Osteoblast (primary cell): ENCODE data around the gene DUS1L. TPM values are rescaled to one million over a fixed set of nuclear protein-coding genes. Genes with fewer than 3 reads are reported as not detected.

Source experiments
- DNase-seq: peaks from one replicate; pipeline ENCODE4 v3.0.0; 2011; ENCODE audit warnings: low spot score, mixed read lengths; ENCODE audit not compliant: insufficient read length; ENCODE audit errors: missing footprints
- H2AFZ ChIP-seq: 2 replicates; pipeline ENCODE4 v1.6.0; 2011; ENCODE audit warnings: mild to moderate bottlenecking, low read length
- H3K27ac ChIP-seq: 2 replicates; pipeline ENCODE4 v1.5.1; 2011; ENCODE audit warnings: mild to moderate bottlenecking, low read depth, low read length, moderate library complexity
- H3K27me3 ChIP-seq: 2 replicates; pipeline ENCODE4 v1.6.0; 2012; ENCODE audit warnings: mild to moderate bottlenecking, control low read depth, inconsistent platforms, low read length, moderate library complexity; ENCODE audit not compliant: insufficient read depth
- H3K36me3 ChIP-seq: 2 replicates; pipeline ENCODE4 v1.5.1; 2011; ENCODE audit warnings: mild to moderate bottlenecking, low read length, control low read depth, moderate library complexity; ENCODE audit not compliant: insufficient read depth
- H3K4me1 ChIP-seq: 2 replicates; pipeline ENCODE4 v1.5.1; 2011; ENCODE audit warnings: mild to moderate bottlenecking, low read length, control low read depth, moderate library complexity; ENCODE audit not compliant: insufficient read depth
- H3K4me2 ChIP-seq: 2 replicates; pipeline ENCODE4 v1.6.0; 2011; ENCODE audit warnings: mild to moderate bottlenecking, low read length; ENCODE audit not compliant: insufficient read depth
- H3K4me3 ChIP-seq: fragments of 200-600 bp; sonication (generic); 3 replicates; pipeline ENCODE4 v1.5.1; 2012; ENCODE audit warnings: mild to moderate bottlenecking, low read length, inconsistent platforms; ENCODE audit not compliant: insufficient read depth
- H3K79me2 ChIP-seq: 2 replicates; pipeline ENCODE4 v1.6.0; 2012; ENCODE audit warnings: mild to moderate bottlenecking, low read length, control low read depth, inconsistent platforms; ENCODE audit not compliant: insufficient read depth
- H3K9me3 ChIP-seq: 2 replicates; pipeline ENCODE4 v1.5.1; 2011; ENCODE audit warnings: low read depth, low read length, control low read depth
- H4K20me1 ChIP-seq: 2 replicates; pipeline ENCODE4 v1.6.0; 2012; ENCODE audit warnings: mild to moderate bottlenecking, low read length, control low read depth; ENCODE audit not compliant: insufficient read depth
- total RNA-seq: library from RNA; depleted of rRNA; stranded (reverse); fragments of >200 nt; gene quantifications from 2 replicates; pipeline ENCODE4 v1.2.3, GENCODE V29; 2012
- TF ChIP-seq, protein P1 (sequence below): IDR thresholded peaks from 2 replicates; pipeline ENCODE4 v1.5.1; 2011; ENCODE audit warnings: mild to moderate bottlenecking, low read depth, low read length, moderate library complexity; ENCODE audit errors: extremely low read depth

Gene DUS1L
- total RNA-seq, 1 donor = 43.8 TPM

DNA sequence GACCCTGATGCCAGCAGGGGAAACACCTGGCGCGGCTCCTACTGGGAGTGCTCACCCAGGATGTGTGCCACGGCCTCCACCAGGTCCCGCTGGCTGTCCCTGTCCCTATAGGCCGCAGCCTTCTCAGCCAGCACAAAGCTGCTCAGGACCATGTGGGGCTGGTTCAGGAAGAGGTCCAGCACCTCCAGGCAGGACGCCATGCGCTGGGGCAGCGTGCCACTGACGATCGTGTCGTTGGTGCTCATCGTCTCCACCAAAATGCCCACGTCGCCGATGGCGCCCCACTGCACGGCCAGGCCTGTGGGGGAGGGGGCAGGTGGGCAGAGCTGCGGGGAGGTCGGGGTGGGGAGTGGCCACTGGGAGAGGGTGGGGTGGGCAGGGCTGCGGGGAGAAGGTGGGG lies 15.9 kb upstream of the DUS1L start:
- H2AFZ ChIP-seq = no peak overlapping the region
- H4K20me1 ChIP-seq = no peaks in the 10 kb centered on the region
- no peak overlapping the region for H3K27ac ChIP-seq
- no peak overlapping the region for H3K4me2 ChIP-seq
- H3K36me3 ChIP-seq = peaks cover 42% of the 10 kb centered on the region
- H3K9me3 ChIP-seq = no peaks in the 10 kb centered on the region
- TF ChIP-seq, protein P1, sequence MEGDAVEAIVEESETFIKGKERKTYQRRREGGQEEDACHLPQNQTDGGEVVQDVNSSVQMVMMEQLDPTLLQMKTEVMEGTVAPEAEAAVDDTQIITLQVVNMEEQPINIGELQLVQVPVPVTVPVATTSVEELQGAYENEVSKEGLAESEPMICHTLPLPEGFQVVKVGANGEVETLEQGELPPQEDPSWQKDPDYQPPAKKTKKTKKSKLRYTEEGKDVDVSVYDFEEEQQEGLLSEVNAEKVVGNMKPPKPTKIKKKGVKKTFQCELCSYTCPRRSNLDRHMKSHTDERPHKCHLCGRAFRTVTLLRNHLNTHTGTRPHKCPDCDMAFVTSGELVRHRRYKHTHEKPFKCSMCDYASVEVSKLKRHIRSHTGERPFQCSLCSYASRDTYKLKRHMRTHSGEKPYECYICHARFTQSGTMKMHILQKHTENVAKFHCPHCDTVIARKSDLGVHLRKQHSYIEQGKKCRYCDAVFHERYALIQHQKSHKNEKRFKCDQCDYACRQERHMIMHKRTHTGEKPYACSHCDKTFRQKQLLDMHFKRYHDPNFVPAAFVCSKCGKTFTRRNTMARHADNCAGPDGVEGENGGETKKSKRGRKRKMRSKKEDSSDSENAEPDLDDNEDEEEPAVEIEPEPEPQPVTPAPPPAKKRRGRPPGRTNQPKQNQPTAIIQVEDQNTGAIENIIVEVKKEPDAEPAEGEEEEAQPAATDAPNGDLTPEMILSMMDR = no peak
- H3K27me3 ChIP-seq = no peaks in the 10 kb centered on the region
- no peaks in the 10 kb centered on the region for H3K79me2 ChIP-seq
- DNase-seq = no peak
- no peak overlapping the region for H3K4me3 ChIP-seq
- H3K4me1 ChIP-seq = no peaks in the 10 kb centered on the region

DNA sequence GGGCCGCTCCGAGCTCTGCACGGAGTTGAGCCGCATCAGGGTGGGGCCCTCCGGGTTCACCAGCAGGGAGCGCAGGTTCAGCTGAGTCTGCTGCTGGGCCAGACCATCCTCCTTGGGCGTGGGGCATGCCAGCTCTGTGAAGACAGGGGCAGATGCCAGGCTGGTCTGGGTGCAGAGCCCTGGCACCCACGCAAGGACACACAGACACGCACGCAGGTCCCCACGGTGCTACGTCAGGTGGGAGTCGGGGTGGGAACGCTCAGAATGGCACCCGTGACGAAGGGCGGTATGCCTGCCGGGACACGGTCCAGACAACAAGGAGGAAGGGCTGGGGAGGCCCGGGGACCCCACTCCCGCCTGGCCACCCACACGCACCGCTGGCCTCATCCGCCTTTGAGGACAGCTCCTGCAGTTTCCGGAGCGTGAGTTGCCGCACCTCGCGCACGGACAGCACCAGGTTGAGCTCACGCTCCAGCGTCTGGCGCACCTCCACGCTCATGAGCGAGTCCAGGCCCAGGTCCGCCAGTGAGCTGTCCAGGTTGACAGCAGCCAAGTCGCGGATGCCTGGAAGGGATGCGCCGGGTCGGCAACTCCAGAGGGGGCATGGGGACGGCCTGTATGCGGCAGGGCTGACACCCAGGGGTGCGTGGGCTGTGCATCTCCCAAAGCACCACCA lies 15.3 kb upstream of the DUS1L start:
- Histone ChIP-seq H3K4me1 (no peaks in the 10 kb centered on the region), H4K20me1 (no peaks in the 10 kb centered on the region), H3K27me3 (no peaks in the 10 kb centered on the region), H2AFZ (no peak overlapping the region), H3K79me2 (no peaks in the 10 kb centered on the region), H3K9me3 (no peaks in the 10 kb centered on the region), H3K4me3 (no peak overlapping the region), H3K27ac (no peak overlapping the region), H3K4me2 (no peak overlapping the region), H3K36me3 (peaks cover 41% of the 10 kb centered on the region)
- no peak for DNase-seq
- TF ChIP-seq, protein P1 = no peak

DNA sequence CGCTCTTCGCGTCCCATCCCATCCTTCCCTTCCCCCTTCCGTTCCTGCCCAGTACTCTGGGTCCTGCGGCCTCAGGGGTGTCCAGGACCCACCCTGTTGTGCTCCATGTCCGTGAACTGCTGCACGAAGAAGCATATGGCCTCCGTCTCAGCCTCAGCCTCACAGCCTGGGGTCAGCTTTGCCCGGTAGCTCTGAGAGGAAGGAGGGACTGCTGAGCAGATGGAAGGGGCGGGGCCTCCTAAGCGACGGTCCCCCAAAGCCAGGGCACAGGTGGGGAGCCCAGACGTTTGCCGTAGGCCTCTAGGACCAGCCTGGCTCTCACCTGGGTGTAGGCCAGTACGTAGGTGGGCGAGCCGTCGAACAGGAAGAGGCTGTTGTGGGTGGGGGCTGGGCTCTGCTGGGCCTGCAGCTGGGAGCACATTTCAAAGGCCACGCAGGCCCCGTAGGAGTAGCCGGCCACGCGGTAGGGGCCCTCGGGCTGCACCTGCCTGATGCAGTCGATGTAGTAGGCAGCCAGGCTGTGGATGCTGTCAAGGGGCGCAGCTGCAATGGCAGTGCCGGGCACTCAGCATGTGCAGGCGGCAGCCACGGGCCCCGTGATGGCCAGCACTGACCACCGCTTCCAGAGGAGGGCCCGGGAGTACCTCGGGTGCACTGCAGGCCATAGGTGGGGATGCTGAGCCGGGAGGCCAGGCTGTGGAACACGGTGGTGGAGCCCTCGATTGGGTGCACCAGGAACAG lies 14.6 kb upstream of the DUS1L start:
- Histone ChIP-seq H3K4me2 (no peak overlapping the region), H3K27me3 (no peaks in the 10 kb centered on the region), H3K4me3 (no peak overlapping the region), H3K4me1 (no peaks in the 10 kb centered on the region), H3K79me2 (no peaks in the 10 kb centered on the region), H3K9me3 (no peaks in the 10 kb centered on the region), H2AFZ (no peak overlapping the region), H3K36me3 (peaks cover 36% of the 10 kb centered on the region), H4K20me1 (no peaks in the 10 kb centered on the region), H3K27ac (no peak overlapping the region)
- DNase-seq = no peak
- TF ChIP-seq, protein P1 = no peak

DNA sequence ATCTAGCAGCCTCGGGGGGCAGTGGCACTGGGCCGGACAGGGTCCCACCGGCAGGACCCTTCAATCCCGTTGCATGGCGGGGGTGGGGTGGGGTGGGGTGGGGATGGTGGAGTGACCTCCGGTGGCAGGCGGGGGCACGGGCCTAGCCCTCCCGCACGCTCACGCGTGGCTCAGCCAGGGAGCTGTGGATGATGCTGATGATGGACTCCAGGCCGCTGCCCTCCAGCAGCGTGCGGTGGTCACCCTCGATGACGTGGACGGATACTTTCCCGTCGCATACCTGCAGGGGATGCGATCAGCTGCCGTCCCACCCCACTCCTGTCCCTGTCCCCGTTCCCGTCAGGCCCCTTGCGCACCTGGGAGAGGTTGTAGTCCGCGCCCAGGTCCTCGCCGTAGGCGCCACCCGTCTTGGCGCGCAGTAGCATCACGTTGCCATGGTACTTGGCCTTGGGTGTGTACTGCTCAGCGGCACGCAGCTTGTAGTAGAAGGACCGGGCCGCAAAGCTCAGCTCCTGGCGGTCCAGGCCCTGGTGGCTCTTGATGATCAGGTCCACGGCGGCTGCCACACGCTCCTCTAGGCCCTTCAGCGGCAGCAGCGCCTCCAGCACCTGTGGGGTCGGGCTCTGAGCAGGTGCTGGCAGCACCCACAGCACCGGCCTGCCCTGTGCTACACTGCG lies 13.5 kb upstream of the DUS1L start:
- no peaks in the 10 kb centered on the region for H3K27me3 ChIP-seq
- no peak overlapping the region for H3K4me2 ChIP-seq
- no peaks in the 10 kb centered on the region for H3K4me1 ChIP-seq
- H3K36me3 ChIP-seq = peaks cover 34% of the 10 kb centered on the region
- TF ChIP-seq, protein P1 = no peak
- H3K27ac ChIP-seq = no peak overlapping the region
- H4K20me1 ChIP-seq = no peaks in the 10 kb centered on the region
- no peak for DNase-seq
- H2AFZ ChIP-seq = no peak overlapping the region
- H3K4me3 ChIP-seq = no peak overlapping the region
- no peaks in the 10 kb centered on the region for H3K79me2 ChIP-seq
- no peaks in the 10 kb centered on the region for H3K9me3 ChIP-seq
